ENCODE measurements around the gene U2AF2. TPM values are rescaled to one million over a fixed set of nuclear protein-coding genes. Genes with fewer than 3 reads are reported as not detected.
A peak's percentile ranks its signal among the peaks of the same experiment; 100 is the strongest.

U2AF2 gene
- total and polyA plus RNA-seq, 2 of the 4 experiments (the other 2 are of a cell fraction): 120 to 260 TPM

DNA sequence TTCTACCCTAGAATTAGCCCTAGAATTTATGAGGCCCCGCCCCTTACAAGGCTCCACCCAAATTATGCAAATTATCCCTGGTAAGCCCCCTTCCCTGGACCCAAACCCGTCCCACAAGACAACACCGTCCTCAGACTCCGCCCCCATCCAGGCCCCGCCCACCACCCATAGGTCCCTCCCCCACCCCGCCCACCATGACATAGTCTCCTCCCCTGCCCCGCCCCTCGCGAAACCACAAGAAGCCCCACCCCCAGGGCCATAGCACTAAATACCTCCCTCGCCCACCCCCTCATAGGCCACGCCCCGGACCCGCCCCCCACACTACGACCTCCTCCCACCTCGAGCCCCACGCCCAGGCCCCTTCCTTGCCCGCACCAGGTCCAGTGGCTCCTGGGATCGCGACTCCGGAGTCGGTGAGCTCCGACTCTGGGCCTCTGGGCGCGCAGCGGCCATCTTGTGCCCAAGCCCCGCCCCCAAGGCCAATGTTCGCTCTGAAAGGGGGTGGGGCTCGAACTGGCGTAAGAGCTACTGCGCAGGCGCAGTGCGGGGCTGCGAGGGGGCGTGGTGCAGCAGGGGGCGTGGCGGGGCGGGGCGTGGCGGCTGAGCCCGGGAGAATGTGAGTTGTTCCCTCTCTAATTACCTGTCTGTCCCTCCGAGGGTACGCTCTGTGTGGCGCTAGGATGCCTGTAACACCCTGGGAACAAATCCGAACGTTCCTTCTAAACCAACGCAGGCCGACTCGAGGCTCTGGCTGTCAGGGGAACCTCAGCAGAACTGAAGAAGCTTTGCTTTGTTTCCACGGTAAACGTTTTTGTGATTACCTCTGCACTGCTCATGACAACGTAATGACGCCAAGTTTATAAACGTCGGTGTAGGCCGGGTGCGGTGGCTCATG lies 30.5 kb upstream of the U2AF2 start, which contains the start of gene ZNF784:
TSS of gene ZNF784 (minus strand) at position 458 of the 895 bp plus-strand sequence. CDS start at position 453, 5 bp downstream.
- POLR2A ChIA-PET (ENCODE audit: unreplicated experiment): interaction anchor here (0.6 to 1.0 kb wide), 3 partner anchors 26 to 132 kb away, joined by 3 to 10 read pairs (median 4); partner anchors contain the start of gene FIZ1
- H4K8ac ChIP-seq (ENCODE audit: low read depth in 2 of 2, low read length in 2 of 2): peak within 1 kb of the TSS; percentile 11 to 88
- peaks cover 13% of the 10 kb centered on the region; the same call in 1 of the 2 replicates for H3K36me3 ChIP-seq (ENCODE audit: control insufficient read depth, insufficient read depth, low read length)
- peaks cover 7 to 35% of the 10 kb centered on the region in 2 experiments for H3K79me1 ChIP-seq (ENCODE audit: low read depth in 1 of 2, low read length in 2 of 2)
- peaks cover 7% of the 10 kb centered on the region for H3K4me1 ChIP-seq (ENCODE audit: control insufficient read depth, insufficient read depth, low read length)
- peak within 1 kb of the TSS; percentile 44; the same call in 1 of the 2 replicates for H2AK5ac ChIP-seq (ENCODE audit: low read depth, low read length)
- H2BK5ac ChIP-seq (ENCODE audit: low read depth, low read length, poor library complexity, severe bottlenecking): peak within 1 kb of the TSS; percentile 95
- in situ Hi-C loops (cut with MboI; ENCODE audit: low sequenced_read_pairs): loop anchor here (25.0 kb wide), 2 partner anchors 337 to 512 kb away; partner anchors contain the start of genes BRSK1, HSPBP1 and PPP1R12C
- H3K18ac ChIP-seq (ENCODE audit: low read depth, low read length): peak within 1 kb of the TSS; percentile 88; the same call in 1 of the 2 replicates
- peak within 1 kb of the TSS; percentile 97 for H3K4me2 ChIP-seq (ENCODE audit: low read depth, low read length)
- BruUV-seq (replicated peaks): no TSS peak
- peak within 1 kb of the TSS; percentile 95; the same call in 1 of the 2 replicates for H4K5ac ChIP-seq (ENCODE audit: low read depth, low read length)
- dilution Hi-C loops (cut with HindIII; ENCODE audit: low sequenced_read_pairs, unreplicated experiment): no loop called here
- peak within 1 kb of the TSS; percentile 30; the same call in 1 of the 2 replicates for H3K56ac ChIP-seq (ENCODE audit: extremely low read depth, insufficient read depth, low read length)
- WGBS, 2 experiments (ENCODE audit: extremely low coverage in 2 of 2, insufficient read length in 1 of 2): 0% methylated on average over 10 of the region's 56 CpGs; no CpG with 5 or more reads in 1 of the 2 experiments
- intact Hi-C loops (cut with micrococcal nuclease): no loop called here
- H3K9ac ChIP-seq (ENCODE audit: low read depth, low read length): peak within 1 kb of the TSS; percentile 87
- H3K4me3 ChIP-seq (ENCODE audit: insufficient read depth, low read depth, low read length): peak within 1 kb of the TSS; percentile 83
- peaks cover 3% of the 10 kb centered on the region; the same call in 1 of the 2 replicates for H4K20me1 ChIP-seq (ENCODE audit: insufficient read depth, low read length)
- H3K23ac ChIP-seq (ENCODE audit: low read depth, low read length): no peak within 1 kb of the TSS
- peak within 1 kb of the TSS; percentile 66 for H3K14ac ChIP-seq (replicated peaks; ENCODE audit: low read depth, low read length)
- peak within 1 kb of the TSS; percentile 99 for H3K27ac ChIP-seq (ENCODE audit: insufficient read depth, low read length)
- H3K4ac ChIP-seq (ENCODE audit: low read depth, low read length): peak within 1 kb of the TSS; percentile 78
- H2AFZ ChIP-seq (replicated peaks; ENCODE audit: low read length, poor library complexity): peak within 1 kb of the TSS; percentile 93
- CTCF ChIA-PET: interaction anchor here (0.6 to 2.0 kb wide), 2 partner anchors 18 to 541 kb away, joined by 4 to 6 read pairs; no protein-coding TSS in a partner anchor
- H2BK120ac ChIP-seq (ENCODE audit: low read depth, low read length): peak within 1 kb of the TSS; percentile 53; the same call in 1 of the 2 replicates
- H3K9me3 ChIP-seq (ENCODE audit: control insufficient read depth, insufficient read depth, low read length): no peaks in the 10 kb centered on the region
- ATAC-seq (ENCODE audit: low read depth): peak; percentile 93
- H2AK9ac ChIP-seq (replicated peaks; ENCODE audit: low read depth, low read length, poor library complexity): no peak within 1 kb of the TSS
- H2BK15ac ChIP-seq (ENCODE audit: low read depth, low read length): no peak within 1 kb of the TSS; the same call in 2 of the 3 replicates
- no peak within 1 kb of the TSS for H2BK20ac ChIP-seq (ENCODE audit: low read depth, low read length)
- peaks cover 11% of the 10 kb centered on the region; the same call in 1 of the 2 replicates for H3K9me1 ChIP-seq (ENCODE audit: insufficient read depth, low read length)
- no peaks in the 10 kb centered on the region for H3K27me3 ChIP-seq (ENCODE audit: control insufficient read depth, insufficient read depth, low read length)
- H4K91ac ChIP-seq (ENCODE audit: insufficient read depth, low read depth, low read length): peak within 1 kb of the TSS; percentile 70; the same call in 1 of the 2 replicates
- peak; percentile 90 for DNase-seq
- no peak for TF ChIP-seq SMC3 (IDR thresholded peaks at IDR 0.05; ENCODE audit: low read depth, low read length)
- TF ChIP-seq, protein P1, sequence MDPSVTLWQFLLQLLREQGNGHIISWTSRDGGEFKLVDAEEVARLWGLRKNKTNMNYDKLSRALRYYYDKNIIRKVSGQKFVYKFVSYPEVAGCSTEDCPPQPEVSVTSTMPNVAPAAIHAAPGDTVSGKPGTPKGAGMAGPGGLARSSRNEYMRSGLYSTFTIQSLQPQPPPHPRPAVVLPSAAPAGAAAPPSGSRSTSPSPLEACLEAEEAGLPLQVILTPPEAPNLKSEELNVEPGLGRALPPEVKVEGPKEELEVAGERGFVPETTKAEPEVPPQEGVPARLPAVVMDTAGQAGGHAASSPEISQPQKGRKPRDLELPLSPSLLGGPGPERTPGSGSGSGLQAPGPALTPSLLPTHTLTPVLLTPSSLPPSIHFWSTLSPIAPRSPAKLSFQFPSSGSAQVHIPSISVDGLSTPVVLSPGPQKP (IDR thresholded peaks at IDR 0.05; ENCODE audit: borderline replicate concordance, low read depth, low read length): no peak
- TF ChIP-seq MAFK (IDR thresholded peaks at IDR 0.05; ENCODE audit: low read depth, low read length): no peak
- no peak for TF ChIP-seq CHD1 (IDR thresholded peaks at IDR 0.05; ENCODE audit: low read depth, low read length)
- no peak for TF ChIP-seq FOS (IDR thresholded peaks at IDR 0.05; ENCODE audit: low read depth, low read length)
- TF ChIP-seq CEBPB (IDR thresholded peaks at IDR 0.05; ENCODE audit: low read depth, low read length): no peak
- TF ChIP-seq, protein P2, sequence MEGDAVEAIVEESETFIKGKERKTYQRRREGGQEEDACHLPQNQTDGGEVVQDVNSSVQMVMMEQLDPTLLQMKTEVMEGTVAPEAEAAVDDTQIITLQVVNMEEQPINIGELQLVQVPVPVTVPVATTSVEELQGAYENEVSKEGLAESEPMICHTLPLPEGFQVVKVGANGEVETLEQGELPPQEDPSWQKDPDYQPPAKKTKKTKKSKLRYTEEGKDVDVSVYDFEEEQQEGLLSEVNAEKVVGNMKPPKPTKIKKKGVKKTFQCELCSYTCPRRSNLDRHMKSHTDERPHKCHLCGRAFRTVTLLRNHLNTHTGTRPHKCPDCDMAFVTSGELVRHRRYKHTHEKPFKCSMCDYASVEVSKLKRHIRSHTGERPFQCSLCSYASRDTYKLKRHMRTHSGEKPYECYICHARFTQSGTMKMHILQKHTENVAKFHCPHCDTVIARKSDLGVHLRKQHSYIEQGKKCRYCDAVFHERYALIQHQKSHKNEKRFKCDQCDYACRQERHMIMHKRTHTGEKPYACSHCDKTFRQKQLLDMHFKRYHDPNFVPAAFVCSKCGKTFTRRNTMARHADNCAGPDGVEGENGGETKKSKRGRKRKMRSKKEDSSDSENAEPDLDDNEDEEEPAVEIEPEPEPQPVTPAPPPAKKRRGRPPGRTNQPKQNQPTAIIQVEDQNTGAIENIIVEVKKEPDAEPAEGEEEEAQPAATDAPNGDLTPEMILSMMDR (conservative IDR thresholded peaks at IDR 0.05; ENCODE audit: low read depth, low read length): no peak
- TF ChIP-seq RAD21 (IDR thresholded peaks at IDR 0.05; ENCODE audit: low read length): no peak
- no peak for TF ChIP-seq NFE2L2 (IDR thresholded peaks at IDR 0.05; ENCODE audit: low read depth, low read length)
- peak; percentile 85 for TF ChIP-seq POLR2A (IDR thresholded peaks at IDR 0.05; ENCODE audit: low read depth, low read length)
- TF ChIP-seq MAZ (IDR thresholded peaks at IDR 0.05; ENCODE audit: borderline replicate concordance, low read depth, low read length): peak; percentile 83; the same call in 1 of the 2 replicates
- TF ChIP-seq RFX5 (IDR thresholded peaks at IDR 0.05; ENCODE audit: low read depth, low read length): no peak
